H1 (cell line): ENCODE data around the gene ZNF292. TPM values are rescaled to one million over a fixed set of nuclear protein-coding genes. Genes with fewer than 3 reads are reported as not detected.

ENCODE experiments used
- CTCF ChIA-PET: fragments of 300-600 bp; sonication (Branson Sonifier 250); formaldehyde crosslinking; loops from one replicate; lab custom pipeline; 2021; ENCODE audit not compliant: partially characterized antibody; lab: Charles Lee
- POLR2A ChIA-PET: fragments of 300-600 bp; sonication (Branson Sonifier 250); formaldehyde crosslinking; loops from one replicate; lab custom pipeline; 2021; ENCODE audit warnings: inconsistent platforms; ENCODE audit not compliant: partially characterized antibody; lab: Charles Lee
- DNase-seq, 2 experiments: peaks; one replicate each; pipeline versions ENCODE4 v3.0.0 to v3.0.0-alpha.2; 2010 to 2022; ENCODE audit warnings: low spot score in 2 of 2, low read depth in 1 of 2, mixed read lengths in 1 of 2
- FAIRE-seq: peaks from 2 replicates; lab custom pipeline; 2011; peaks lifted over from hg19 to GRCh38; lab: Jason Lieb, UNC
- H2AFZ ChIP-seq: 2 replicates; pipeline ENCODE4 v1.8.1; 2012; ENCODE audit warnings: low read length, inconsistent platforms
- H2AK5ac ChIP-seq: 2 replicates; pipeline ENCODE4 v1.6.1; 2013; ENCODE audit warnings: low read depth, low read length
- H2BK120ac ChIP-seq: replicated peaks from 2 replicates; pipeline ENCODE3; 2013; ENCODE audit warnings: low read depth, low read length, inconsistent platforms
- H2BK12ac ChIP-seq: 2 replicates; pipeline ENCODE4 v1.6.1; 2013; ENCODE audit warnings: low read depth, low read length
- H2BK15ac ChIP-seq: 2 replicates; pipeline ENCODE4 v1.6.1; 2013; ENCODE audit warnings: low read length
- H2BK20ac ChIP-seq: 2 replicates; pipeline ENCODE4 v1.6.1; 2013; ENCODE audit warnings: low read length
- H2BK5ac ChIP-seq: 2 replicates; pipeline ENCODE4 v1.6.1; 2013; ENCODE audit warnings: low read depth, low read length
- H3K14ac ChIP-seq: 2 replicates; pipeline ENCODE4 v1.6.1; 2013; ENCODE audit warnings: inconsistent platforms; ENCODE audit not compliant: insufficient read length
- H3K18ac ChIP-seq: 2 replicates; pipeline ENCODE4 v1.6.1; 2013; ENCODE audit warnings: low read length; ENCODE audit errors: extremely low read depth
- H3K23ac ChIP-seq: 2 replicates; pipeline ENCODE4 v1.6.1; 2013; ENCODE audit warnings: inconsistent platforms; ENCODE audit not compliant: insufficient read length
- H3K23me2 ChIP-seq: 2 replicates; pipeline ENCODE4 v1.6.1; 2013; ENCODE audit warnings: low read depth, low read length
- H3K27ac ChIP-seq: 2 replicates; pipeline ENCODE4 v1.6.1; 2011; ENCODE audit warnings: low read depth, low read length, inconsistent platforms
- H3K27me3 ChIP-seq, 4 experiments: replicated peaks in 1 of 4; 1 replicate in 1 of 4; 2 replicates in 3 of 4; pipeline versions ENCODE4 v1.6.1 to v1.8.1; 2011 to 2013; ENCODE audit warnings: low read length in 3 of 4, mild to moderate bottlenecking in 3 of 4, inconsistent platforms in 2 of 4, mixed read lengths in 2 of 4, moderate library complexity in 1 of 4; ENCODE audit not compliant: control insufficient read depth in 3 of 4, insufficient read depth in 3 of 4; ENCODE audit errors: extremely low read depth in 1 of 4
- H3K36me3 ChIP-seq, 4 experiments: 2 replicates each; pipeline versions ENCODE4 v1.6.1 to v1.8.1; 2011 to 2013; ENCODE audit warnings: mild to moderate bottlenecking in 4 of 4, low read length in 3 of 4, moderate library complexity in 2 of 4, control low read depth in 1 of 4, inconsistent platforms in 1 of 4; ENCODE audit not compliant: insufficient read depth in 4 of 4, control insufficient read depth in 2 of 4
- H3K4ac ChIP-seq: replicated peaks from 2 replicates; pipeline ENCODE3; 2013; ENCODE audit warnings: low read length, low read depth, mixed read lengths, inconsistent platforms; ENCODE audit not compliant: insufficient read length
- H3K4me1 ChIP-seq, 4 experiments: replicated peaks in 1 of 4; 1 replicate in 1 of 4; 2 replicates in 3 of 4; pipeline versions ENCODE4 v1.6.1 to v1.8.1; 2011 to 2013; ENCODE audit warnings: low read length in 3 of 4, inconsistent platforms in 2 of 4, mixed read lengths in 1 of 4; ENCODE audit not compliant: insufficient read depth in 4 of 4, control insufficient read depth in 3 of 4
- H3K4me2 ChIP-seq, 2 experiments: 2 replicates each; pipeline versions ENCODE4 v1.6.1 to v1.8.1; 2011 to 2013; ENCODE audit warnings: low read depth in 2 of 2, low read length in 2 of 2, control low read depth in 1 of 2, inconsistent platforms in 1 of 2, mild to moderate bottlenecking in 1 of 2; ENCODE audit not compliant: insufficient read depth in 1 of 2
- H3K4me3 ChIP-seq, 4 experiments: fragments of 200-600, 300-600 bp in 1 of 4; sonication (generic), shearing (Covaris generic), sonication (Bioruptor Twin) in 1 of 4; 2 replicates each; pipeline versions ENCODE4 v1.5.1 to v1.8.1; 2011 to 2016; ENCODE audit warnings: low read length in 4 of 4, low read depth in 3 of 4, control low read depth in 2 of 4, inconsistent platforms in 2 of 4, mild to moderate bottlenecking in 2 of 4, mixed read lengths in 1 of 4, moderate library complexity in 1 of 4; ENCODE audit not compliant: insufficient read depth in 2 of 4; ENCODE audit errors: extremely low read depth in 1 of 4
- H3K56ac ChIP-seq: replicated peaks from 2 replicates; pipeline ENCODE3; 2013; ENCODE audit warnings: low read depth, mild to moderate bottlenecking, mixed read lengths, low read length, inconsistent platforms; ENCODE audit not compliant: insufficient read length
- H3K79me1 ChIP-seq: 2 replicates; pipeline ENCODE4 v1.6.1; 2013; ENCODE audit warnings: low read depth, low read length, control low read depth
- H3K79me2 ChIP-seq, 2 experiments: 2 replicates each; pipeline versions ENCODE4 v1.6.1 to v1.8.1; 2012 to 2013; ENCODE audit warnings: low read length in 2 of 2, mild to moderate bottlenecking in 2 of 2, inconsistent platforms in 1 of 2; ENCODE audit not compliant: insufficient read depth in 2 of 2, control insufficient read depth in 1 of 2
- H3K9ac ChIP-seq, 4 experiments: replicated peaks in 1 of 4; 1 replicate in 1 of 4; 2 replicates in 3 of 4; pipeline versions ENCODE4 v1.6.1 to v1.8.1; 2011 to 2013; ENCODE audit warnings: low read depth in 3 of 4, low read length in 3 of 4, control low read depth in 2 of 4, mild to moderate bottlenecking in 2 of 4, moderate library complexity in 2 of 4, inconsistent platforms in 1 of 4; ENCODE audit errors: extremely low read depth in 1 of 4
- H3K9me3 ChIP-seq, 2 experiments: 2 replicates each; pipeline versions ENCODE4 v1.6.1 to v1.8.1; 2012 to 2013; ENCODE audit warnings: mild to moderate bottlenecking in 2 of 2, moderate library complexity in 2 of 2, control low read depth in 1 of 2, inconsistent platforms in 1 of 2, low read depth in 1 of 2, low read length in 1 of 2, mixed read lengths in 1 of 2; ENCODE audit not compliant: insufficient read depth in 2 of 2
- H4K20me1 ChIP-seq, 2 experiments: replicated peaks in 1 of 2; 2 replicates each; pipeline versions ENCODE3 to v1.8.1; 2011 to 2013; ENCODE audit warnings: inconsistent platforms in 2 of 2, low read length in 2 of 2, mild to moderate bottlenecking in 1 of 2; ENCODE audit not compliant: insufficient read depth in 2 of 2, control insufficient read depth in 1 of 2
- H4K5ac ChIP-seq: 2 replicates; pipeline ENCODE4 v1.6.1; 2013; ENCODE audit warnings: low read length, low read depth, mixed read lengths, inconsistent platforms; ENCODE audit not compliant: insufficient read length
- H4K8ac ChIP-seq: 2 replicates; pipeline ENCODE4 v1.8.0; 2013; ENCODE audit warnings: mild to moderate bottlenecking, moderate library complexity, low read length, inconsistent platforms; ENCODE audit not compliant: insufficient read depth; ENCODE audit errors: extremely low read depth
- H4K91ac ChIP-seq: replicated peaks from 2 replicates; pipeline ENCODE3; 2013; ENCODE audit warnings: low read length, mixed read lengths, inconsistent platforms; ENCODE audit not compliant: insufficient read length
- CHD1 ChIP-seq: IDR thresholded peaks from 2 replicates; pipeline ENCODE4 v1.6.1; 2012; ENCODE audit warnings: low read depth, low read length, improper control_type of control experiment
- CREB1 ChIP-seq: IDR thresholded peaks from 2 replicates; pipeline ENCODE4 v1.6.1; 2012; ENCODE audit warnings: inconsistent platforms
- CTCF ChIP-seq, 3 experiments: IDR thresholded peaks; 1 replicate in 2 of 3; 2 replicates in 1 of 3; pipeline versions ENCODE4 v1.5.1 to v1.6.1; 2011; ENCODE audit warnings: low read length in 3 of 3, mild to moderate bottlenecking in 3 of 3, inconsistent platforms in 2 of 3, low read depth in 1 of 3, moderate library complexity in 1 of 3; ENCODE audit not compliant: insufficient read depth in 1 of 3; ENCODE audit errors: control extremely low read depth in 1 of 3
- EZH2 ChIP-seq: fragments of 200-600 bp; sonication (generic); IDR thresholded peaks from 2 replicates; pipeline ENCODE4 v1.7.1; 2012; ENCODE audit warnings: low read depth, mild to moderate bottlenecking, moderate library complexity, low read length, inconsistent platforms; ENCODE audit not compliant: severe bottlenecking
- GABPA ChIP-seq: IDR thresholded peaks from 2 replicates; pipeline ENCODE4 v1.6.1; 2011; ENCODE audit warnings: mild to moderate bottlenecking, low read length, moderate library complexity, borderline replicate concordance; ENCODE audit not compliant: insufficient read depth
- JUN ChIP-seq: IDR thresholded peaks from 2 replicates; pipeline ENCODE4 v1.6.1; 2011; ENCODE audit warnings: low read depth, mild to moderate bottlenecking, improper control_type of control experiment, low read length
- POLR2A ChIP-seq, 2 experiments: IDR thresholded peaks; 1 replicate in 1 of 2; 2 replicates in 1 of 2; pipeline ENCODE4 v1.6.1; 2011; ENCODE audit warnings: low read depth in 2 of 2, low read length in 2 of 2, mild to moderate bottlenecking in 2 of 2; ENCODE audit errors: control extremely low read depth in 1 of 2
- POLR2AphosphoS5 ChIP-seq: IDR thresholded peaks from 2 replicates; pipeline ENCODE4 v1.6.1; 2011; ENCODE audit warnings: low read depth, low read length
- SP2 ChIP-seq: IDR thresholded peaks from 2 replicates; pipeline ENCODE4 v1.6.1; 2012; ENCODE audit warnings: mild to moderate bottlenecking, low read length, inconsistent platforms
- SUZ12 ChIP-seq: fragments of 200-600 bp; sonication (generic); IDR thresholded peaks from 2 replicates; pipeline ENCODE4 v1.6.1; 2012; ENCODE audit warnings: mild to moderate bottlenecking, inconsistent platforms, low read length, moderate library complexity, mixed read lengths
- WGBS, 2 experiments: shearing (Covaris generic) in 1 of 2; methylation state at CpG; one replicate each; pipeline versions ENCODE4 v1.1.6 to v1.1.7; 2013 to 2015; ENCODE audit warnings: low lambda C conversion rate in 2 of 2, mixed read lengths in 2 of 2, inconsistent platforms in 1 of 2, low coverage in 1 of 2, missing lambda C conversion rate in 1 of 2; ENCODE audit not compliant: insufficient replicate concordance in 2 of 2, insufficient coverage in 1 of 2, insufficient read length in 1 of 2; ENCODE audit errors: extremely low coverage in 1 of 2, missing lambda C conversion rate in 1 of 2; 5-methylcytosine and 5-hydroxymethylcytosine counted together
- polyA plus RNA-seq, 7 experiments: library from polyadenylated mRNA; depleted of rRNA in 3 of 7; stranded (reverse) in 5 of 7; unstranded in 2 of 7; fragments of >200 nt in 5 of 7; fragments of 200-250 nt in 2 of 7; gene quantifications; 1 replicate in 5 of 7; 2 replicates in 1 of 7; 4 replicates in 1 of 7; pipeline versions ENCODE4 v1.2.1 to v1.2.3, GENCODE V29; 2011 to 2013; ENCODE audit warnings: missing spikeins in 2 of 7, mixed read lengths in 2 of 7
- total RNA-seq: library from RNA; stranded (reverse); fragmentation: NEBNext Ultra II Directional; extraction: Animal tissue kit (Norgen Biotek cat#: 25700); gene quantifications from 2 replicates; pipeline ENCODE4 v1.2.1, GENCODE V29; 2021
- TF ChIP-seq, protein P1 (sequence below): IDR thresholded peaks from 2 replicates; pipeline ENCODE4 v1.6.1; 2012; ENCODE audit warnings: low read length, inconsistent platforms

The ZNF292 gene
- total and polyA plus RNA-seq, 2 of the 8 experiments (the other 6 are each of a cell fraction or from before 2014, with no cell fraction given): 6.8 to 44.2 TPM

DNA sequence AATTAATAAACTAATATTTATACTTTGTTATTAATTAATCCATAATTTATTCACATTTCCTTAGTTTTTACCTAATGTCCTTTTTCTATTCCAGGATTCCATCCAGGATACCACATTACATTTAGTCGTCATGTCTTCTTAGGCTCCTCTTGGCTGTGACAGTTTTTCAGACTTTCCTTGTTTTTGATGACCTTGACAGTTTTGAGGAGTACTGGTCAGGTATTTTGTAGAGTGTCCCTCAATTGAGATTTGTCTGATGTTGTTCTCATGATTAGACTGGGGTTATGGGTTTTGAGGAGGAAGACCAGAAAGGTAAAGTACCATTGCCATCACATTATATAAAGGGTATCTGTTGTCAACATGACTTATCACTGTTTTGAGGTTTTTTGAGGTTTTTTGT lies 67.3 kb downstream of the ZNF292 start:
- H3K4me3 ChIP-seq: no peak overlapping the region
- no peak for TF ChIP-seq POLR2AphosphoS5
- no peak for TF ChIP-seq GABPA
- no peak for TF ChIP-seq SP2
- TF ChIP-seq JUN: no peak
- no peak for TF ChIP-seq CTCF (IDR thresholded peaks at IDR 0.05; ENCODE audit: control extremely low read depth in 1 of 3, insufficient read depth in 1 of 3, low read depth in 1 of 3, low read length in 3 of 3)
- TF ChIP-seq SUZ12: no peak
- no peak for TF ChIP-seq CREB1
- TF ChIP-seq, protein P1, sequence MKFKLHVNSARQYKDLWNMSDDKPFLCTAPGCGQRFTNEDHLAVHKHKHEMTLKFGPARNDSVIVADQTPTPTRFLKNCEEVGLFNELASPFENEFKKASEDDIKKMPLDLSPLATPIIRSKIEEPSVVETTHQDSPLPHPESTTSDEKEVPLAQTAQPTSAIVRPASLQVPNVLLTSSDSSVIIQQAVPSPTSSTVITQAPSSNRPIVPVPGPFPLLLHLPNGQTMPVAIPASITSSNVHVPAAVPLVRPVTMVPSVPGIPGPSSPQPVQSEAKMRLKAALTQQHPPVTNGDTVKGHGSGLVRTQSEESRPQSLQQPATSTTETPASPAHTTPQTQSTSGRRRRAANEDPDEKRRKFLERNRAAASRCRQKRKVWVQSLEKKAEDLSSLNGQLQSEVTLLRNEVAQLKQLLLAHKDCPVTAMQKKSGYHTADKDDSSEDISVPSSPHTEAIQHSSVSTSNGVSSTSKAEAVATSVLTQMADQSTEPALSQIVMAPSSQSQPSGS: no peak
- no peak for TF ChIP-seq CHD1
- no peak for TF ChIP-seq EZH2
- TF ChIP-seq POLR2A (IDR thresholded peaks at IDR 0.05; ENCODE audit: control extremely low read depth in 1 of 2, low read depth in 2 of 2, low read length in 2 of 2): no peak
- no peaks in the 10 kb centered on the region for H3K79me1 ChIP-seq
- no peaks in the 10 kb centered on the region for H3K27me3 ChIP-seq
- H3K79me2 ChIP-seq: peaks cover 0 to 16% of the 10 kb centered on the region in 2 experiments; a peak in 1 of 4 replicates
- H2BK20ac ChIP-seq: no peak overlapping the region
- no peak overlapping the region for H3K27ac ChIP-seq
- no peak overlapping the region for H4K8ac ChIP-seq
- no peaks in the 10 kb centered on the region for H4K20me1 ChIP-seq
- H3K4me2 ChIP-seq: no peak overlapping the region
- ChIA-PET POLR2A (no interaction called here), CTCF (no interaction called here)
- no peak overlapping the region for H2AK5ac ChIP-seq
- peaks cover 0 to 3% (median 1%) of the 10 kb centered on the region in 4 experiments; a peak in 2 of 7 replicates for H3K4me1 ChIP-seq
- 76% methylated on average over 1 of the region's 1 CpG; no CpG with 5 or more reads in 1 of the 2 experiments for WGBS, 2 experiments
- H2BK12ac ChIP-seq: no peak overlapping the region
- H3K18ac ChIP-seq: no peak overlapping the region
- FAIRE-seq: no peak
- no peak overlapping the region for H3K23ac ChIP-seq
- no peak overlapping the region for H2BK5ac ChIP-seq
- H2BK15ac ChIP-seq: no peak overlapping the region
- no peaks in the 10 kb centered on the region for H3K9me3 ChIP-seq
- no peak overlapping the region for H4K91ac ChIP-seq
- H4K5ac ChIP-seq: no peak overlapping the region
- H3K56ac ChIP-seq: no peak overlapping the region
- H3K36me3 ChIP-seq: peaks cover 2 to 56% (median 24%) of the 10 kb centered on the region in 4 experiments
- H3K14ac ChIP-seq: no peak overlapping the region
- no peak overlapping the region for H2AFZ ChIP-seq
- no peak overlapping the region for H3K4ac ChIP-seq
- H3K9ac ChIP-seq: no peak overlapping the region
- no peaks in the 10 kb centered on the region for H3K23me2 ChIP-seq
- no peak for DNase-seq
- no peak overlapping the region for H2BK120ac ChIP-seq
